Measurements from ENCODE around the gene DCAF6. TPM values are rescaled to one million over a fixed set of nuclear protein-coding genes. Genes with fewer than 3 reads are reported as not detected.

DCAF6 gene
- total RNA-seq, 1 donor from 2014 or later, result 73.4 TPM

GRCh38 chr1:168096296-168097165 is 160.0 kb downstream of the DCAF6 start:
- no peak for FAIRE-seq
- DNase-seq (ENCODE audit: low spot score in 2 of 2), result no peak

- no peak for FAIRE-seq
- no peak for DNase-seq (ENCODE audit: low spot score in 2 of 2)
These were observed 161.5 kb downstream of the DCAF6 start for GRCh38 chr1:168097921-168098528.

GRCh38 chr1:168098534-168099320 is 162.2 kb downstream of the DCAF6 start:
- FAIRE-seq (no peak), DNase-seq (ENCODE audit: low spot score in 2 of 2) (no peak)

- FAIRE-seq, result no peak
- DNase-seq (ENCODE audit: low spot score in 2 of 2), result no peak
These were observed 162.9 kb downstream of the DCAF6 start for GRCh38 chr1:168099337-168099801.

- FAIRE-seq, result no peak
- DNase-seq (ENCODE audit: low spot score in 2 of 2), result no peak
These were observed 164.0 kb downstream of the DCAF6 start for GRCh38 chr1:168100315-168101002.

GRCh38 chr1:168101336-168101735 is 164.9 kb downstream of the DCAF6 start:
- DNase-seq (ENCODE audit: low spot score in 2 of 2) (no peak), FAIRE-seq (no peak)

- FAIRE-seq, result no peak
- no peak for DNase-seq (ENCODE audit: low spot score in 2 of 2)
These were observed 166.0 kb downstream of the DCAF6 start for GRCh38 chr1:168102487-168102886.

GRCh38 chr1:168104535-168104934 is 168.1 kb downstream of the DCAF6 start:
- no peak for FAIRE-seq
- no peak for DNase-seq (ENCODE audit: low spot score in 2 of 2)

GRCh38 chr1:168105846-168106245 is 169.4 kb downstream of the DCAF6 start:
- DNase-seq (ENCODE audit: low spot score in 2 of 2) (no peak), FAIRE-seq (no peak)

- no peak for FAIRE-seq
These were observed 169.8 kb downstream of the DCAF6 start for GRCh38 chr1:168106274-168106673.

GRCh38 chr1:168110896-168111545 is 174.5 kb downstream of the DCAF6 start:
- DNase-seq (ENCODE audit: low spot score in 2 of 2), result no peak

More at GRCh38 chr1:168106274-168106673, 169.8 kb downstream of the DCAF6 start:
- DNase-seq (ENCODE audit: low spot score in 2 of 2), result no peak

GRCh38 chr1:168112673-168113305 is 176.3 kb downstream of the DCAF6 start:
- FAIRE-seq, result no peak

More at GRCh38 chr1:168110896-168111545, 174.5 kb downstream of the DCAF6 start:
- no peak for FAIRE-seq

GRCh38 chr1:168114845-168115244 is 178.4 kb downstream of the DCAF6 start:
- no peak for FAIRE-seq
- DNase-seq (ENCODE audit: low spot score in 2 of 2), result no peak

More at GRCh38 chr1:168112673-168113305, 176.3 kb downstream of the DCAF6 start:
- no peak for DNase-seq (ENCODE audit: low spot score in 2 of 2)

- FAIRE-seq (no peak), DNase-seq (ENCODE audit: low spot score in 2 of 2) (no peak)
These were observed 179.9 kb downstream of the DCAF6 start for GRCh38 chr1:168116327-168116799.

- FAIRE-seq (no peak), DNase-seq (ENCODE audit: low spot score in 2 of 2) (no peak)
These were observed 183.3 kb downstream of the DCAF6 start for GRCh38 chr1:168119750-168120149.

GRCh38 chr1:168121401-168122011 is 185.0 kb downstream of the DCAF6 start:
- no peak for FAIRE-seq
- peak in 1 of 2 donors; percentile 52 for DNase-seq (ENCODE audit: low spot score in 2 of 2)

GRCh38 chr1:168125051-168125450 is 188.6 kb downstream of the DCAF6 start:
- FAIRE-seq (no peak), DNase-seq (ENCODE audit: low spot score in 2 of 2) (no peak)
